Heart left ventricle (tissue), 16 donors: Measurements from ENCODE around the gene IGFL2. TPM values are rescaled to one million over a fixed set of nuclear protein-coding genes. Genes with fewer than 3 reads are reported as not detected.
A peak's percentile ranks its signal among the peaks of the same experiment; 100 is the strongest.

Experiments
- ATAC-seq, 4 donors: fragments of 200-7000 bp; cut with Tn5 transposase; one replicate each; pipeline ENCODE4 v1.9.1; 2020 to 2022; ENCODE audit warnings: moderate library complexity in 4 of 4, mild to moderate bottlenecking in 3 of 4, moderate number of reproducible peaks in 1 of 4
- DNase-seq, 5 donors: peaks; one replicate each; pipeline ENCODE4 v3.0.0-alpha.2; 2020
- H3K27ac ChIP-seq, 12 donors: fragments of 200-600 bp; sonication (generic) in 4 of 12; one replicate each; pipeline versions ENCODE4 v1.5.0 to v1.8.0; 2016 to 2022; ENCODE audit warnings: mild to moderate bottlenecking in 2 of 12
- H3K27me3 ChIP-seq, 9 donors: fragments of 200-600 bp; sonication (generic) in 2 of 9; one replicate each; pipeline versions ENCODE4 v1.5.1 to v1.8.0; 2016 to 2022; ENCODE audit warnings: mild to moderate bottlenecking in 3 of 9
- H3K36me3 ChIP-seq, 9 donors: fragments of 200-600 bp; sonication (generic) in 2 of 9; one replicate each; pipeline versions ENCODE4 v1.5.0 to v1.8.0; 2018 to 2022; ENCODE audit warnings: mild to moderate bottlenecking in 2 of 9
- H3K4me1 ChIP-seq, 12 donors: fragments of 200-600 bp; sonication (generic) in 4 of 12; one replicate each; pipeline versions ENCODE4 v1.5.0 to v1.8.0; 2016 to 2022; ENCODE audit warnings: mild to moderate bottlenecking in 3 of 12
- H3K4me3 ChIP-seq, 12 donors: fragments of 200-600 bp; sonication (generic) in 4 of 12; one replicate each; pipeline versions ENCODE4 v1.5.0 to v1.8.0; 2017 to 2022; ENCODE audit warnings: mild to moderate bottlenecking in 9 of 12, moderate library complexity in 4 of 12
- H3K9me3 ChIP-seq, 12 donors: fragments of 200-600 bp; sonication (generic) in 4 of 12; one replicate each; pipeline versions ENCODE4 v1.5.0 to v1.8.0; 2016 to 2022; ENCODE audit warnings: mild to moderate bottlenecking in 1 of 12
- POLR2A ChIP-seq, 2 donors: fragments of 450-650 bp; IDR thresholded peaks; one replicate each; pipeline ENCODE4 v1.6.1; 2017; ENCODE audit warnings: antibody characterized with exemption in 2 of 2, mild to moderate bottlenecking in 2 of 2, moderate library complexity in 2 of 2
- whole genome bisulfite sequencing, 4 donors: extraction: QIAGEN DNeasy Blood & Tissue Kit in 2 of 4; methylation state at CpG; one replicate each; pipeline versions ENCODE4 v1.1.5 to v1.1.7; 2013 to 2018; 5-methylcytosine and 5-hydroxymethylcytosine counted together
- intact Hi-C, 10 donors: fragments of 100-400 bp; cut with DNase I; formaldehyde crosslinking; loops; one replicate each; pipeline versions ENCODE4 v1.11.1 to v1.14.2; 2022
- polyA plus RNA-seq, 2 donors: library from polyadenylated mRNA; stranded (reverse); fragments of 200-250 nt; gene quantifications; one replicate each; pipeline ENCODE4 v1.2.3, GENCODE V29; 2013
- total RNA-seq, 9 donors: library from RNA; depleted of rRNA in 2 of 9; stranded (reverse); fragments of >200 nt in 2 of 9; fragmentation: NEBNext Ultra II Directional in 3 of 9; extraction: Animal tissue kit (Norgen Biotek cat#: 25700) in 3 of 9; gene quantifications; one replicate each; pipeline versions ENCODE4 v1.1.0 to v1.2.4, GENCODE V29; 2016 to 2023
- TF ChIP-seq, protein P1 (sequence below), 12 donors: fragments of 200-600 bp; sonication (generic) in 4 of 12; IDR thresholded peaks; one replicate each; pipeline versions ENCODE4 v1.5.0 to v1.8.0; 2018 to 2022; ENCODE audit warnings: antibody characterized with exemption in 12 of 12, mild to moderate bottlenecking in 5 of 12
- donor health status: ischemic (EF 13 %, LVEDD 7.1; RV severe dilation, severe dysfunction).
- donor health status: healthy with polysubstance abuse.
- donor health status: DM: no; HTN: yes; CAD: no.
- donor health status: DM: no; HTN: no; CAD: no.
- donor health status: ischemic (EF 25% LVEDD 6.9; RV normal size, moderate dysfunction).
- donor health status: ischemic (EF 25% LVEDD 5.7; RV mildly dilated, moderate dysfunction).
- donor health status: healthy.
- donor health status: DM: yes; HTN: yes; CAD: no.
- donor health status: ischemic (EF 35%, LVEDD 5.7; RV mildly dilated, moderate dysfunction).
- donor health status: nonischemic (EF 11% LVEDD 7.7; RV severe dilation, severe dysfunction).
- donor health status: DM: yes; HTN: yes; CAD: no.
- donor health status: PGD.
- donor health status: ischemic (EF 29% LVEDD 5.4; RV normal size, mild dysfunction).
- donor health status: nonischemic (EF 23%, LVEDD 6.1; RV moderate dilation, normal function).

The IGFL2 gene
- total and polyA plus RNA-seq, 11 donors, result 1.4 TPM; not detected in 10

DNA sequence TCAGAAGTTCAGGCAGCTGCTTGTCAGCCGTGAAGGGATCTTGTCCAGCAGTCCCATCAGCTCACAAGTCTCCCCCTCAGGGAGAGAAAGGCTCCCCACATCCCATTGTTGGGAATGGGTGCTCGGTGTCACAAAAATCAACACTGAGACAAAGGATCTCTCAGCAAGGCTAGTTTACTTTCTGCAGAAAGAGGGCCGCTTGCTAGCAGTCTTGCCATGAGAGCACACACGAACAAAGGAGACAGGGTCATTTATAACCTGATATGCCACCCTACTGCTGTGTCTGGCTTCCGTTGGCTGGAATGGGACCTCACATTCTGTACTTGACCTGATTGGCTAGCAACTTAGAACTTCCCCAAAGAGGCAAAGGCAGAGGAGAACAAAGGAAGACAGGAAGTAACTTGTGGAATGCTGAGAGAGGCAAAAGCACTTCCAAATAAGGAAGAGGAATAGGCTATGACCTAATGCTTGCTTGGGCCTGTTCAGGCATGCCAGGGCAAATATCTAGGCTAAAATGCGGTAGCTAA, 14.9 kb upstream of the IGFL2 start:
- TF ChIP-seq, protein P1, sequence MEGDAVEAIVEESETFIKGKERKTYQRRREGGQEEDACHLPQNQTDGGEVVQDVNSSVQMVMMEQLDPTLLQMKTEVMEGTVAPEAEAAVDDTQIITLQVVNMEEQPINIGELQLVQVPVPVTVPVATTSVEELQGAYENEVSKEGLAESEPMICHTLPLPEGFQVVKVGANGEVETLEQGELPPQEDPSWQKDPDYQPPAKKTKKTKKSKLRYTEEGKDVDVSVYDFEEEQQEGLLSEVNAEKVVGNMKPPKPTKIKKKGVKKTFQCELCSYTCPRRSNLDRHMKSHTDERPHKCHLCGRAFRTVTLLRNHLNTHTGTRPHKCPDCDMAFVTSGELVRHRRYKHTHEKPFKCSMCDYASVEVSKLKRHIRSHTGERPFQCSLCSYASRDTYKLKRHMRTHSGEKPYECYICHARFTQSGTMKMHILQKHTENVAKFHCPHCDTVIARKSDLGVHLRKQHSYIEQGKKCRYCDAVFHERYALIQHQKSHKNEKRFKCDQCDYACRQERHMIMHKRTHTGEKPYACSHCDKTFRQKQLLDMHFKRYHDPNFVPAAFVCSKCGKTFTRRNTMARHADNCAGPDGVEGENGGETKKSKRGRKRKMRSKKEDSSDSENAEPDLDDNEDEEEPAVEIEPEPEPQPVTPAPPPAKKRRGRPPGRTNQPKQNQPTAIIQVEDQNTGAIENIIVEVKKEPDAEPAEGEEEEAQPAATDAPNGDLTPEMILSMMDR (IDR thresholded peaks at IDR 0.05), result no peak
- TF ChIP-seq POLR2A (IDR thresholded peaks at IDR 0.05), result no peak
- Histone ChIP-seq H3K9me3 (no peaks in the 10 kb centered on the region), H3K4me1 (peaks cover 0 to 19% (median 13%) of the 10 kb centered on the region in 12 donors), H3K27ac (peak overlapping the region in 9 of 12 donors; percentile 12 to 74 (median 58)), H3K36me3 (no peaks in the 10 kb centered on the region), H3K4me3 (no peak overlapping the region), H3K27me3 (peaks cover 0 to 5% (median 0%) of the 10 kb centered on the region in 9 donors)
- peak in 2 of 5 donors; percentile 14 to 20 for DNase-seq
- WGBS, 4 donors, result 35 to 57% (median 45%) methylated on average over 6 of the region's 6 CpGs
- intact Hi-C loops, result no loop called here
- peak in 1 of 4 donors; percentile 71 for ATAC-seq

DNA sequence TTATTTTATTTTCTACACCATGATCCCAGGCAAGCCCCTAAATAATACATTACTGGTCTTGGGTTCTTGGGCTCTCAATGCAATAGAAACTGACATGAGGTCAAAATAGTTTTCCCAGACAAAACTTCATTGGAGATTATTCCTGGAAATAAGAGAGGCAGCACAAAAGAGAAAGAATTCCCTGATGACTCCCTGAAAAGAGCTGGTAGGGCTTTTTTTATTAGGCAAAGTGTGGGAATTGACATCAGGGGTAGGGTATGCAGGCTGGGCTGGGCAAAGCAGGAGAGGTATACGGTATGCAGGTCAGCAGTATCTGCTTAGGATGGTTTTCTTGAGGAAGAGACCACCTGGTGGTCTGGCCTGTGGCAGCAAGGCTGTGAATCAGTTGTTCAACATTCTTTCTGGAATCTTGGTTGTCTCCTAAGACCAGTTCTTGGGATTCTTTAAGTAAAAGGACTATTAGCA, 14.2 kb upstream of the IGFL2 start:
- intact Hi-C loops, result no loop called here
- ATAC-seq, result no peak
- no peak overlapping the region for H3K4me3 ChIP-seq
- H3K27me3 ChIP-seq, result peaks cover 0 to 5% (median 0%) of the 10 kb centered on the region in 9 donors
- no peak for DNase-seq
- no peak for TF ChIP-seq POLR2A (IDR thresholded peaks at IDR 0.05)
- TF ChIP-seq, protein P1 (IDR thresholded peaks at IDR 0.05), result no peak
- WGBS, 4 donors, result 88 to 100% (median 93%) methylated on average over 1 of the region's 1 CpG
- no peaks in the 10 kb centered on the region for H3K9me3 ChIP-seq
- H3K36me3 ChIP-seq, result no peaks in the 10 kb centered on the region
- peak overlapping the region in 9 of 12 donors; percentile 12 to 74 (median 58) for H3K27ac ChIP-seq
- peaks cover 0 to 19% (median 13%) of the 10 kb centered on the region in 12 donors for H3K4me1 ChIP-seq

DNA sequence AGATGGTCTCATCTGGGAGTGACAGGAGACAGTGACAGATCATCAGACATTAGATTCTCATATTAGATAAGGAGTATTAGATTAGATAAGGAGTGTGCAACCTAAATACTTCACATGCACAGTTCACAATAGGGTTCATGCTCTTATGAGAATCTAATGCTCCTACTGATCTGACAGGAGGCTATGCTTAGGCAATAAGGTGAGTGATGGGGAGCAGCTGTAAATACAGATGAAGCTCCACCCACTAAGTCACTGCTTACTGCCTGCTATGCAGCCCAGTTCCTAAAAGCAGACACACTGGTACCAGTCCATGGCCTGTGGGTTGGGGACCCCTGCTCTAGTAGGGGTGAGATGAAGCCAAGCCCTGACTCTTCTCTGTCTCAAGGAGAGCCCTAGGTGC, 13.5 kb upstream of the IGFL2 start:
- no peak for ATAC-seq
- H3K27me3 ChIP-seq, result peaks cover 0 to 5% (median 0%) of the 10 kb centered on the region in 9 donors
- H3K36me3 ChIP-seq, result no peaks in the 10 kb centered on the region
- intact Hi-C loops, result no loop called here
- no peak for DNase-seq
- no peaks in the 10 kb centered on the region for H3K9me3 ChIP-seq
- no peak overlapping the region for H3K4me3 ChIP-seq
- no peak for TF ChIP-seq POLR2A (IDR thresholded peaks at IDR 0.05)
- peaks cover 0 to 19% (median 13%) of the 10 kb centered on the region in 12 donors for H3K4me1 ChIP-seq
- H3K27ac ChIP-seq, result peak overlapping the region in 1 of 12 donors; percentile 71

DNA sequence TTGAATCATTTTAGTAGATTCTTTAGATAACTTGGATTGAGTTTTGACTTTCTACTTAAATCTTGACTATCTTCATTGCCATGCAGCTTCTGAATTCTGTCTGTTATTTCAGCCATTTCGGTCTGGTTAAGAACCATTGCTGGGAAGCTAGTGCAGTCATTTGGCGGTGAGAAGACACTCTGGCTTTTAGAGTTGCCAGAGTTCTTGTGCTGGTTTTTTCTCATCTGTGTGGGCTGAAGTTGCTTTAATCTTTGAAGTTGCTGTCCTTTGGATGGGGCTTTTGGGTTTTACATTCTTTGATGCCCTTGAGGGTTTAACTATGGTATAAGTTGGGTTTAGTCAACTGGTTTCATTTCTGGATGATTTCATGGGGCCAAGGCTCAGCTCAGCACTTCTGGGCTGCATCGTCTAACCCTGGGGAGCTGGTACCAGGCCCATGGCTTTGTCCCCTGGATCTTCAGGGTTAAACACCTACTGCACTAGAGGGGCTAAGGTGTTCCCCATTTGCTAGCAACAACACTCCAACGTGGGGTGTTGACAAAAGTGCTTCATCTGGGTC, 10.0 kb upstream of the IGFL2 start:
- peaks cover 0 to 17% (median 12%) of the 10 kb centered on the region in 12 donors for H3K4me1 ChIP-seq
- ATAC-seq (no peak), DNase-seq (no peak)
- 79 to 86% (median 82%) methylated on average over 4 of the region's 4 CpGs for WGBS, 4 donors
- H3K36me3 ChIP-seq, result no peaks in the 10 kb centered on the region
- no peaks in the 10 kb centered on the region for H3K9me3 ChIP-seq
- H3K27me3 ChIP-seq, result peaks cover 0 to 5% (median 0%) of the 10 kb centered on the region in 9 donors
- H3K4me3 ChIP-seq, result no peak overlapping the region
- TF ChIP-seq, protein P1 (IDR thresholded peaks at IDR 0.05), result no peak
- no peak for TF ChIP-seq POLR2A (IDR thresholded peaks at IDR 0.05)
- no peak overlapping the region for H3K27ac ChIP-seq
- intact Hi-C loops, result no loop called here
